Inflammatory macrophage treated with lipopolysaccharide for 1 hour (primary cell): ENCODE results near the gene SH3BP2.

Experiments
- DNase-seq, 2 donors: peaks; one replicate each; pipeline ENCODE4 v3.0.0-alpha.2; 2020 to 2022

SH3BP2 gene

DNA sequence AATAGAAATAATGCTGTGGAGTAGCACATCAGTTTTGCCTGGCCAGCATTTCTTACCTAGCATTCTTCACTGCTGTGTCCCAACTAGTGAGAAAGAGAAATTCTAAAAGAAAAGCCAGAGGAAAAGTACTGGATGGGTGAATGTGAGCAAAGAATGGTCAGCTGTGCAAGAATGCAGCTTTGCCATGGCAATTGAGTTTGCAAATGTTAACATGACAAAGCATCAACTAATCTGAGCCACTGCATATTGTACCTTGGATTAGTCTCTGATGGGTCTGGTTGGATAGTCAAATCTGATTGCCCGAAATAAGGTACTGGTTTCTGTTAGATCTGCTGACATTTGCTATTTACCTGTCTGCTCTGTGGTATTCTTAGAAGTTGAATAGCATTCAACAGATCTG, 89.5 kb downstream of the SH3BP2 start:
- DNase-seq: no peak

GRCh38 chr4:2886161-2886560, 93.3 kb downstream of the SH3BP2 start:
- DNase-seq: no peak

DNA sequence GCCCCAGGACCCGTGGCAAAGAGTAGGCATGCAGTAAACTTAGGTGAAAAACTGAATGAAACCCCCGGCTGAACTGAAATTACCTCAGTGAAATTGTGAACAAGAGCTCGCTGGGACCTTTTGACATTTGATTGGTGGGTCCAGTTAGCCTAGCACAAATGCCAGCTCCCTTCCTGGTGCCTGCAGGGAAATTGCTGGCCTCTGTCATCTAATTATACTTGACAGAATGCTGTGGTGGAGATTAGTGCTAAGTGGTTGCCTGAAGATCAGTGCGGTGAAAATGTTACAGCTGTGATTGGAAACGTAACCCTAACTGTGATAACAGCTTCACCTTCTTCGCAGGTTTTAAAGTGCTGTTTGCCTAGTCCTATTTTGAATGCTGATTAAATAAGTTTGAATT, 93.7 kb downstream of the SH3BP2 start:
- DNase-seq: no peak

DNA sequence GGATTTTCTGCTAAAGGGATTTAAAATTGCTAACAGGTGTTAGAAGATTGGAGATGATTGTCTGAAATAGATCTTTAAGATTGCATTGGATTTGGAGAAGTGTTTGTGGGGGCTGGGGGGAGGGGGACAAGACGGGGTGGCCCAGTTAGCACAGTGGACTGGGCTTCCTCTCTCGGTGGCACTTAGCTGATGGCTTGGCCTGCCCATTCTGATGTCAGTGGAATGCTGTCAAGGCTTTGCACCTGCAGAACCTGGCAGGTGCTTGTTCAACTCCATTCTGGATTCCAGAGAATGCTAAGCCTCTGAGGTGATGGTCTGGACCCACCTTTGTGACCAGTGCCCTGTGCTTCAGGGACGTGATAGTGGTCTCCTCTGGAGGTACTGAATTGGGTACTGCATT, 94.5 kb downstream of the SH3BP2 start:
- no peak for DNase-seq

DNA sequence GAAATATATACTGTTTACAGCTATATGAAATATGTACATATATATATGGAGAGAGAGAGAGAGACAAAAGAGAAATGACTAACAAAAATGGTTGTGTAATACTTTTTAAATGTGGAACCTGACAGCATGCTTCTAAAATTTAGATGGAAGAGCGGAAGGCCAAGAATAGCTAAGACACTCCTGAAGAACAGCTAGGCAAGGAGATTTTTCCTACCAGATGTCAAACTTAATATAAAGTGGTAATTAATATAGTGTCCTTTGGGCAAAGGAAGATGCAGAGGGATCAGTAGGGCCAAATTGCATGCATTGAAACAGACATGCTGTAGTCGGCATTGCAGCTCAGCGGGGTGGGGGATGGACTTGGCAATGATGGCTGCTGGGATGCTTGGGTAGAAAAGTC, 96.0 kb downstream of the SH3BP2 start:
- DNase-seq: peak in 1 of 2 donors; percentile 25
